Adrenal gland (tissue), 5 donors: ENCODE results near the gene ARAP1.

Source experiments
- POLR2A ChIP-seq, 2 donors: fragments of 450-650 bp; IDR thresholded peaks; one replicate each; pipeline ENCODE4 v1.6.1; 2017; ENCODE audit warnings: antibody characterized with exemption in 2 of 2, mild to moderate bottlenecking in 2 of 2, moderate library complexity in 1 of 2
- TF ChIP-seq, protein P1 (sequence below), 6 experiments: fragments of 450-650 bp in 4 of 6; fragments of 200-600 bp in 2 of 6; sonication (generic) in 1 of 6; IDR thresholded peaks; 1 replicate in 5 of 6; 2 replicates in 1 of 6; pipeline versions ENCODE4 v1.5.1 to v1.8.0; 2016 to 2021; ENCODE audit warnings: antibody characterized with exemption in 6 of 6, mild to moderate bottlenecking in 2 of 6, moderate library complexity in 1 of 6
- donor health status: DM: no; HTN: no; CAD: no.

DNA sequence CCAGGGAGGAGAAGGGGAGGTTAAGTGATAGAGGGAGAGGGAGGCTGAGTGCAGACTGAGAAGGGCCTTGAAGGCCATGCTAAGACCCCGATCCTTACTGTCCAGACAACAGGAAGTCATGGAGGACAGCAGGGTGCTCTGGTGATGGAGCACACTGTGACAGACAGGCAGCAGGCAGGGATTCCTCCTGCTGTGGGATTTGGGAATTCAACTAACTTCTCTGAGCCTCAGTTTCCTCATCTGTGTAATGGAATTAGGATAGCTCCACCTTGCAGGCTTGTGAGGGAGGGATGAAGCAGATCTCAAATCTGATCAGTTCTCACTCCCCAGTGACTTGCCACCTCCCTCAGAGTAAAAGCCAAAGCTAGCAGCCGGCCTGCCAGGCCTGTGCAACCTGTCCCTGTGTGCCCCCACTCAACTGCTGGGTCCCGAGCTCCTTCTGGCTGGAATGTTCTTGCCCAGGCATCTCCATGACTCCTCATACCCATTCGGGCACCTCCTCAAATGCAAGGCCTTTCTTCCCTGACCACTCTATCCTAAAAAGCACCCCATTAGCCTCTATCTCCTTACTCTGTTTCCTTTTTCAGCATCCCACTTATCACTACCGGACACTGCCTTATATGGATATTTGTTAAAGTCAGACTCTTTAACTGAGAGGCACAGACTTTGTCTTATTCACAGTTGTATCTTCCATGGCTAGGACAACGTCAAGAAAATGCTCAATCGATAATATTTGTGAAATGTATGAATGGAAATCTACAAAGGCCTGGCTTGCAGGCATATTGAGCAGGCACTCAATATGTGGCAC is 9.5 kb downstream of the ARAP1 start:
- TF ChIP-seq, protein P1, sequence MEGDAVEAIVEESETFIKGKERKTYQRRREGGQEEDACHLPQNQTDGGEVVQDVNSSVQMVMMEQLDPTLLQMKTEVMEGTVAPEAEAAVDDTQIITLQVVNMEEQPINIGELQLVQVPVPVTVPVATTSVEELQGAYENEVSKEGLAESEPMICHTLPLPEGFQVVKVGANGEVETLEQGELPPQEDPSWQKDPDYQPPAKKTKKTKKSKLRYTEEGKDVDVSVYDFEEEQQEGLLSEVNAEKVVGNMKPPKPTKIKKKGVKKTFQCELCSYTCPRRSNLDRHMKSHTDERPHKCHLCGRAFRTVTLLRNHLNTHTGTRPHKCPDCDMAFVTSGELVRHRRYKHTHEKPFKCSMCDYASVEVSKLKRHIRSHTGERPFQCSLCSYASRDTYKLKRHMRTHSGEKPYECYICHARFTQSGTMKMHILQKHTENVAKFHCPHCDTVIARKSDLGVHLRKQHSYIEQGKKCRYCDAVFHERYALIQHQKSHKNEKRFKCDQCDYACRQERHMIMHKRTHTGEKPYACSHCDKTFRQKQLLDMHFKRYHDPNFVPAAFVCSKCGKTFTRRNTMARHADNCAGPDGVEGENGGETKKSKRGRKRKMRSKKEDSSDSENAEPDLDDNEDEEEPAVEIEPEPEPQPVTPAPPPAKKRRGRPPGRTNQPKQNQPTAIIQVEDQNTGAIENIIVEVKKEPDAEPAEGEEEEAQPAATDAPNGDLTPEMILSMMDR (IDR thresholded peaks at IDR 0.05) = no peak
- TF ChIP-seq POLR2A (IDR thresholded peaks at IDR 0.05) = no peak
